ENCODE results near the gene IFIH1.

The IFIH1 gene

GRCh38 chr2:162318328-162319180 lies at the start of gene IFIH1:
Gene IFIH1, minus strand, starts transcription at chr2:162318684. Its CDS starts 377 bp downstream, at chr2:162318307.
- peak; percentile 87 for DNase-seq (ENCODE audit: low spot score)

- DNase-seq (ENCODE audit: low spot score) = no peak
Observed at GRCh38 chr2:162365392-162365791, 46.9 kb upstream of the IFIH1 start.

GRCh38 chr2:162344617-162344950 lies 26.1 kb upstream of the IFIH1 start:
- peak; percentile 3 for DNase-seq (ENCODE audit: low spot score)

GRCh38 chr2:162343824-162344616 lies 25.5 kb upstream of the IFIH1 start, which contains the start of gene GCA:
Gene GCA, plus strand, starts transcription at chr2:162344132. Its CDS starts 117 bp downstream, at chr2:162344249.
- peak; percentile 95 for DNase-seq (ENCODE audit: low spot score)

- DNase-seq (ENCODE audit: low spot score) = no peak
Observed at GRCh38 chr2:162343492-162343823, 25.0 kb upstream of the IFIH1 start.

GRCh38 chr2:162342841-162343240 lies 24.4 kb upstream of the IFIH1 start:
- no peak for DNase-seq (ENCODE audit: low spot score)

- DNase-seq (ENCODE audit: low spot score) = no peak
Observed at GRCh38 chr2:162342321-162342720, 23.8 kb upstream of the IFIH1 start.

GRCh38 chr2:162340822-162341221 lies 22.3 kb upstream of the IFIH1 start:
- DNase-seq (ENCODE audit: low spot score) = no peak

- no peak for DNase-seq (ENCODE audit: low spot score)
Observed at GRCh38 chr2:162337868-162338267, 19.4 kb upstream of the IFIH1 start.

- peak; percentile 29 for DNase-seq (ENCODE audit: low spot score)
Observed at GRCh38 chr2:162333968-162334367, 15.5 kb upstream of the IFIH1 start.

GRCh38 chr2:162330881-162331280 lies 12.4 kb upstream of the IFIH1 start:
- no peak for DNase-seq (ENCODE audit: low spot score)

- DNase-seq (ENCODE audit: low spot score) = no peak
Observed at GRCh38 chr2:162328424-162329157, 10.1 kb upstream of the IFIH1 start.

GRCh38 chr2:162327806-162328205 lies 9.3 kb upstream of the IFIH1 start:
- no peak for DNase-seq (ENCODE audit: low spot score)

GRCh38 chr2:162327134-162327769 lies 8.8 kb upstream of the IFIH1 start:
- DNase-seq (ENCODE audit: low spot score) = peak; percentile 54

GRCh38 chr2:162324953-162325352 lies 6.5 kb upstream of the IFIH1 start:
- DNase-seq (ENCODE audit: low spot score) = no peak

GRCh38 chr2:162320864-162321517 lies 2.5 kb upstream of the IFIH1 start:
- no peak for DNase-seq (ENCODE audit: low spot score)

GRCh38 chr2:162317861-162318327 lies 590 bp downstream of the IFIH1 start:
- DNase-seq (ENCODE audit: low spot score) = peak; percentile 43

- no peak for DNase-seq (ENCODE audit: low spot score)
Observed at GRCh38 chr2:162317058-162317742, 1.3 kb downstream of the IFIH1 start.

GRCh38 chr2:162316590-162316989 lies 1.9 kb downstream of the IFIH1 start:
- no peak for DNase-seq (ENCODE audit: low spot score)

GRCh38 chr2:162315938-162316337 lies 2.5 kb downstream of the IFIH1 start:
- no peak for DNase-seq (ENCODE audit: low spot score)

- no peak for DNase-seq (ENCODE audit: low spot score)
Observed at GRCh38 chr2:162312853-162313252, 5.6 kb downstream of the IFIH1 start.

Data from hematopoietic multipotent progenitor cell treated with erythropoietin and hydrocortisone succinate and interleukin-3 and kit ligand, for 15 days (in vitro differentiated cells).